Esophagus muscularis mucosa (tissue), 3 donors: ENCODE data around the gene UMODL1.

Source experiments
- CTCF ChIP-seq, 3 experiments: fragments of 200-600 bp in 2 of 3; fragments of 450-650 bp in 1 of 3; sonication (generic) in 2 of 3; IDR thresholded peaks; one replicate each; pipeline ENCODE4 v1.5.1; 2017 to 2019; ENCODE audit warnings: antibody characterized with exemption in 3 of 3, mild to moderate bottlenecking in 2 of 3, moderate library complexity in 1 of 3
- POLR2A ChIP-seq: fragments of 450-650 bp; IDR thresholded peaks from one replicate; pipeline ENCODE4 v1.6.1; 2017; ENCODE audit warnings: antibody characterized with exemption, moderate library complexity, mild to moderate bottlenecking, low read depth
- POLR2AphosphoS5 ChIP-seq, 2 donors: sonication (generic); formaldehyde crosslinking; IDR thresholded peaks; one replicate each; pipeline ENCODE4 v1.6.1; 2017; ENCODE audit warnings: antibody characterized with exemption in 2 of 2

GRCh38 chr21:42109473-42109872 is 38.4 kb downstream of the UMODL1 start:
- no peak for TF ChIP-seq CTCF (IDR thresholded peaks at IDR 0.05)
- TF ChIP-seq POLR2A: no peak
- no peak for TF ChIP-seq POLR2AphosphoS5 (IDR thresholded peaks at IDR 0.05)
